SK-N-MC (cell line): ENCODE data around the gene CTNNA3.

ENCODE experiments used
- EZH2 ChIP-seq: fragments of 200-600 bp; sonication (generic); IDR thresholded peaks from one replicate; pipeline ENCODE4 v1.6.1; 2017; ENCODE audit warnings: antibody characterized with exemption
- FOXP2 ChIP-seq: optimal IDR thresholded peaks from 2 replicates; pipeline ENCODE3; 2011; ENCODE audit warnings: mild to moderate bottlenecking, moderate library complexity; ENCODE audit not compliant: insufficient read depth; ENCODE audit errors: extremely low read length, control extremely low read depth
- POLR2AphosphoS5 ChIP-seq: IDR thresholded peaks from 2 replicates; pipeline ENCODE4 v1.6.1; 2012; ENCODE audit warnings: mild to moderate bottlenecking, low read depth, low read length, borderline replicate concordance

GRCh38 chr10:66321723-66322665 lies 1374.0 kb downstream of the CTNNA3 start:
- TF ChIP-seq EZH2: no peak
- TF ChIP-seq POLR2AphosphoS5: no peak
- TF ChIP-seq FOXP2: no peak
